Naive B cell (primary cell): Measurements from ENCODE around the gene CCDC117. TPM values are rescaled to one million over a fixed set of nuclear protein-coding genes. Genes with fewer than 3 reads are reported as not detected.
"Not testable (repeated sequence)": the region's sequence is repeated elsewhere in the genome, so short reads cannot be mapped to it uniquely, and the experiment has no call there.

ENCODE experiments used
- ATAC-seq, 2 donors: fragments of 150-1000 bp; cut with Tn5 transposase; 2 replicates each; pipeline ENCODE4 v1.10.0; 2021; ENCODE audit warnings: low read depth in 2 of 2, mild to moderate bottlenecking in 2 of 2, moderate library complexity in 2 of 2
- DNase-seq: peaks from one replicate; pipeline ENCODE4 v3.0.0; 2022
- H3K27ac Mint-ChIP-seq, 6 donors: one replicate each; pipeline ENCODE4 v1.8.0; 2020 to 2022; ENCODE audit warnings: mild to moderate bottlenecking in 6 of 6, mixed read lengths in 6 of 6, moderate library complexity in 5 of 6, inconsistent platforms in 2 of 6
- H3K27me3 Mint-ChIP-seq, 3 donors: one replicate each; pipeline ENCODE4 v1.8.0; 2021 to 2022; ENCODE audit warnings: mixed read lengths in 3 of 3, mild to moderate bottlenecking in 1 of 3
- H3K36me3 Mint-ChIP-seq, 2 donors: one replicate each; pipeline ENCODE4 v1.8.0; 2020 to 2022; ENCODE audit warnings: mixed read lengths in 2 of 2, inconsistent platforms in 1 of 2, mild to moderate bottlenecking in 1 of 2
- H3K4me1 Mint-ChIP-seq, 3 donors: one replicate each; pipeline ENCODE4 v1.8.0; 2020 to 2022; ENCODE audit warnings: mixed read lengths in 3 of 3, inconsistent platforms in 1 of 3, mild to moderate bottlenecking in 1 of 3, moderate library complexity in 1 of 3
- H3K4me3 Mint-ChIP-seq, 8 donors: one replicate each; pipeline ENCODE4 v1.8.0; 2020 to 2022; ENCODE audit warnings: mild to moderate bottlenecking in 8 of 8, mixed read lengths in 8 of 8, moderate library complexity in 8 of 8, inconsistent platforms in 2 of 8
- H3K9me3 Mint-ChIP-seq, 7 donors: one replicate each; pipeline ENCODE4 v1.8.0; 2020 to 2022; ENCODE audit warnings: mixed read lengths in 7 of 7, mild to moderate bottlenecking in 5 of 7, inconsistent platforms in 2 of 7, moderate library complexity in 1 of 7
- polyA plus RNA-seq, 6 donors: library from polyadenylated mRNA; unstranded; fragments of 300-500 nt; fragmentation: Illumina TruSeq; gene quantifications; one replicate each; pipeline ENCODE4 v1.2.3, GENCODE V29; 2021; ENCODE audit warnings: low read depth in 6 of 6

CCDC117 gene
- polyA plus RNA-seq, 6 donors from 2014 or later = 9.9 to 30.0 (median 19.5) TPM

- ATAC-seq (peak; percentile 24 to 25), DNase-seq (peak; percentile 29)
- no peaks in the 10 kb centered on the region for H3K36me3 Mint-ChIP-seq
- peaks cover 21 to 58% (median 45%) of the 10 kb centered on the region in 3 donors for H3K4me1 Mint-ChIP-seq
- peak overlapping the region; percentile 56 to 99 (median 98) for H3K27ac Mint-ChIP-seq
- H3K4me3 Mint-ChIP-seq = peak overlapping the region; percentile 89 to 99 (median 98)
- no peaks in the 10 kb centered on the region for H3K27me3 Mint-ChIP-seq
- no peaks in the 10 kb centered on the region for H3K9me3 Mint-ChIP-seq
Measured at GRCh38 chr22:28799606-28800307, 27.3 kb downstream of the CCDC117 start.

GRCh38 chr22:28800308-28801041 lies 28.0 kb downstream of the CCDC117 start, which contains the start of gene XBP1:
Gene XBP1, minus strand, starts transcription at chr22:28800569.
- Mint-ChIP-seq H3K9me3 (no peaks in the 10 kb centered on the region), H3K27me3 (no peaks in the 10 kb centered on the region), H3K36me3 (no peaks in the 10 kb centered on the region), H3K27ac (peak within 1 kb of the TSS; percentile 89 to 100 (median 99)), H3K4me3 (peak within 1 kb of the TSS; percentile 89 to 99 (median 98)), H3K4me1 (peaks cover 21 to 56% (median 40%) of the 10 kb centered on the region in 3 donors)
- DNase-seq (peak; percentile 89), ATAC-seq (peak; percentile 93)

DNA sequence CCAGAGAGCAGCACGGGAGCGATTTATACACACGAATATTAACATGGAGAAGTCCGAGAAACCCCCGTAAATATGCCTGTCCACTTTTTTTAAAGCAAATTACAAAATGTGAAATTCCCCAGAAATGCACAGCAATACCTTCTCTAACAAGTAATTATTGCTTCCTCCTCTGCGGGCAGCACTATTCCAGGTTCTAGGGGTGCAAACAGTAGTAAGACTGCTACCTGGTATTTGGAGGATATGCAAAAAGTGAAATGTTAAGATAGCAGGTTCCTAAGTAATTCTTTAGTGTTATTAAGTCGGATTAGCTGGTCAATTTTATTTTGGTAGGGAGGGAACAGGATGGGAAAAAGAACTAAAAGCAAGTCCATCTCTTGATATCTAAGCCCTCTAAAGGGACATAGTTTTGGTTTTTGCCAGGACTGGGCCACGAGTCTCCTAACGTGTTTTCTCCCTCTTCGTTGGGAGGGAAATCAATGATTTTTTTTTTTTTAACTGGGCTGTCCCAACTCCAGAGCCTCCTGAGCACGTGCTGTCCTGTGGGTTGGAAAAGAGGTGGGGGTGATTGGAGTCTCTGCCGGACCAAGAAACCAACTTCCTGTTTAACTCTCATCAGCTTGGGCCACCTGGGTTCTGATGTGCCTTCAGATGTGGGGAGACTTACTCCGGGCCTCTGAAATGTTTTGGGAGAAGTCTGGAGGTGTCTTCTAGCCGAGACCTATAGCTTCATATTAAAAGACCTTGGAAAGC lies 29.5 kb downstream of the CCDC117 start:
- H3K9me3 Mint-ChIP-seq = no peaks in the 10 kb centered on the region
- H3K27ac Mint-ChIP-seq = peak overlapping the region; percentile 60 to 91 (median 82)
- no peak for DNase-seq
- no peaks in the 10 kb centered on the region for H3K27me3 Mint-ChIP-seq
- no peaks in the 10 kb centered on the region for H3K36me3 Mint-ChIP-seq
- H3K4me3 Mint-ChIP-seq = peak overlapping the region; percentile 74 to 99 (median 90)
- peaks cover 21 to 41% (median 33%) of the 10 kb centered on the region in 3 donors for H3K4me1 Mint-ChIP-seq
- ATAC-seq = no peak

- H3K27ac Mint-ChIP-seq = peak overlapping the region in 5 of 6 donors; percentile 43 to 89 (median 79)
- H3K4me1 Mint-ChIP-seq = peaks cover 21 to 41% (median 33%) of the 10 kb centered on the region in 3 donors
- H3K27me3 Mint-ChIP-seq = no peaks in the 10 kb centered on the region
- no peaks in the 10 kb centered on the region for H3K36me3 Mint-ChIP-seq
- DNase-seq (no peak), ATAC-seq (no peak)
- H3K4me3 Mint-ChIP-seq = peak overlapping the region; percentile 74 to 99 (median 90)
- no peaks in the 10 kb centered on the region for H3K9me3 Mint-ChIP-seq
Measured at GRCh38 chr22:28802595-28803123, 30.2 kb downstream of the CCDC117 start.

GRCh38 chr22:28805426-28805825 lies 32.9 kb downstream of the CCDC117 start:
- Mint-ChIP-seq H3K4me1 (peaks cover 14 to 33% (median 31%) of the 10 kb centered on the region in 3 donors), H3K27ac (peak overlapping the region in 1 of 6 donors; percentile 36)
- H3K36me3 Mint-ChIP-seq, ATAC-seq, H3K9me3 Mint-ChIP-seq, H3K4me3 Mint-ChIP-seq, DNase-seq, H3K27me3 Mint-ChIP-seq: not testable (repeated sequence)

- Mint-ChIP-seq H3K4me3 (peak overlapping the region in 1 of 8 donors; percentile 54), H3K4me1 (peaks cover 12 to 30% (median 30%) of the 10 kb centered on the region in 3 donors), H3K9me3 (no peaks in the 10 kb centered on the region), H3K27me3 (no peaks in the 10 kb centered on the region), H3K36me3 (no peaks in the 10 kb centered on the region), H3K27ac (no peak overlapping the region)
- ATAC-seq (no peak), DNase-seq (no peak)
Measured at GRCh38 chr22:28808716-28809355, 36.3 kb downstream of the CCDC117 start.

DNA sequence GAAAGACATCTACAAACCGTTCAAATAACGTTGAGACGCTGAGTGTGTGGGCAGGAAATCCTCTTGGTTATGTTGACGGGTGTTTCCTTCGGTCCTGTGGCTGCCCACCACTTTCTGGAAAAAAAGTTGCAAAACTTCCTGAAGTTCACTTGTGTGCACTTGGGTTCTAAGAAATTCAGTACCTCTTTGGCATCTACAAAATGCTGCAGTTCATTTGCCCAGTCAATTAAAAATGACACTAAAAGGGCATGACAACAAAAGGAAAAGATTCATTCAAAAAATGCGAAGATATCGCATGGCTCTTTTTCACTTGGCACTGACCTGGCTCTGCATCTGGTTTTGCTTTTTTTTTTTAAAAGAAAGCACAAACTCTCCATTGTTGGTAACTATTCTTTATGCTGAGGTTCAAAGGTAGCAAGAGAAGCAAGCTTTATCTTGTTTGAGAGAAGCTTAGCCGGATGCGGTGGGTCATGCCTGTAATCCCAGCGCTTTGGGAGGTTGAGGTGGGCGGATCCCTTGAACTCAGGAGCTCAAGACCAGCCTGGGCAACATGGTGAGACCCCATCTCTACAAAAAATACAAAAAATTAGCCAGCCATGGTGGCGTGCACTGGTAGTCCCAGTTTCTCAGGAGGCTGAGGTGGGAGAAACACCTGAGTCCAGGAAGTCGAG lies 38.5 kb downstream of the CCDC117 start:
- Mint-ChIP-seq H3K27ac (peak overlapping the region in 1 of 6 donors; percentile 80), H3K27me3 (no peaks in the 10 kb centered on the region), H3K4me3 (peak overlapping the region; percentile 69 to 91 (median 86)), H3K4me1 (peaks cover 12 to 30% (median 30%) of the 10 kb centered on the region in 3 donors), H3K36me3 (no peaks in the 10 kb centered on the region), H3K9me3 (no peaks in the 10 kb centered on the region)
- ATAC-seq (peak; percentile 37 to 66), DNase-seq (no peak)

DNA sequence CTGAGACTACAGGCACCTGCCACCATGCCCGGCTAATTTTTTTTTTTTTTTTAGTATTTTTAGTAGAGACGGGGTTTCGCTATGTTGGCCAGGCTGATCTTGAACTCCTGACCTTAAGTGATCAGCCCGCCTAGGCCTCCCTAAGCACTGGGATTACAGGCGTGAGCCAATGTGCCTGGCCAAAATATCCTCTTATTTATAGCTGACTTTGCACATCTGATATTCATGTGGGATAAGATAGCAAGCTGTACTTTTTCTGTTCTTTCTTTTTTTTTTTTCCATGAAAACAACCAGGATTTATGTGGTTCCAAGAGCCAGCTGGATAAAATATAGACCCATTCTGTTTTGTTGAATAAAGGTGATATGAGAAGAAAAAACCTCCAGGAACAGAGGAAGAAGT lies 40.0 kb downstream of the CCDC117 start:
- Mint-ChIP-seq H3K36me3 (no peaks in the 10 kb centered on the region), H3K4me1 (peaks cover 12 to 30% (median 30%) of the 10 kb centered on the region in 3 donors), H3K9me3 (no peaks in the 10 kb centered on the region), H3K27me3 (no peaks in the 10 kb centered on the region), H3K27ac (peak overlapping the region in 2 of 6 donors; percentile 21 to 66), H3K4me3 (peak overlapping the region in 6 of 8 donors; percentile 22 to 90 (median 70))
- ATAC-seq (no peak), DNase-seq (no peak)

DNA sequence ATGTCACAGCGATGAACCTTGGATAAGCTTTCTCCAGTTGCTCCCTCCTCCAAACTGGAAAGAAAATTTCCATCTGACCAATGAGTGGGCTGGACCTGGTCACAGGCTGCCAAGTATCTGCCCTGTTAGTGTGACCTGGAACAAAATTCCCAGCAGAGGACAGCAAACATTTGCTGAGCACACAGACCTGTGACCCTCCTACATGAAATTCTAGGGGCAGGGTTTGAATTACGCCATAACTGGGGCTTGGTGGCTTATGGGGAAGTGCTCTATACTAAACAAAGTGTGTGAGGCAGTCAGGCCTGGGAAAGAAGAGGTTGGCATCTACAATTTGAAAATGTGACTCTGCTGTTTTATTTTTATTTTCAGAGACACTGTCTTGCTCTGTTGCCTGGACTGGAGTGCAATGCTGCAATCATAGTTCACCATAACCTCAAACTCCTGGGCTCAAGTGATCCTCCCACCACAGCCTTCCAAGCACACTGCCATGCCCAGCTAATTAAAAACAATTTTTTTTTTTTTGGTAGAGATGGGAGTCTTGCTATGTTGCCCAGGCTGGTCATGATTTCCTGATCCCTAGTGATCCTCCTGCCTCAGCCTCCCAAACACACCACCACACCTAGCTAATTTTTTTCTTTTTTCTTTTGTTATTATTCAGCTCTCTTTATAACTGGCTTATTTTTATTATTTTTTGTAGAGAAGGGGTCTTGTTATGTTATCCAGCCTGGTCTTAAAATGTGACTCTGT lies 41.5 kb downstream of the CCDC117 start:
- peaks cover 17 to 41% (median 40%) of the 10 kb centered on the region in 3 donors for H3K4me1 Mint-ChIP-seq
- DNase-seq = no peak
- peak overlapping the region in 3 of 6 donors; percentile 3 to 45 (median 25) for H3K27ac Mint-ChIP-seq
- no peak for ATAC-seq
- H3K4me3 Mint-ChIP-seq = peak overlapping the region in 1 of 8 donors; percentile 40
- H3K36me3 Mint-ChIP-seq = no peaks in the 10 kb centered on the region
- H3K9me3 Mint-ChIP-seq = no peaks in the 10 kb centered on the region
- no peaks in the 10 kb centered on the region for H3K27me3 Mint-ChIP-seq

- Mint-ChIP-seq H3K27ac (peak overlapping the region in 5 of 6 donors; percentile 3 to 87 (median 13)), H3K4me3 (no peak overlapping the region), H3K27me3 (no peaks in the 10 kb centered on the region), H3K36me3 (no peaks in the 10 kb centered on the region), H3K4me1 (peaks cover 14 to 44% (median 34%) of the 10 kb centered on the region in 3 donors), H3K9me3 (no peaks in the 10 kb centered on the region)
- ATAC-seq (no peak), DNase-seq (no peak)
Measured at GRCh38 chr22:28815111-28815510, 42.6 kb downstream of the CCDC117 start.

- no peak overlapping the region for H3K27ac Mint-ChIP-seq
- no peak overlapping the region for H3K4me3 Mint-ChIP-seq
- DNase-seq (no peak), ATAC-seq (no peak)
- H3K36me3 Mint-ChIP-seq = no peaks in the 10 kb centered on the region
- H3K9me3 Mint-ChIP-seq = no peaks in the 10 kb centered on the region
- H3K27me3 Mint-ChIP-seq = no peaks in the 10 kb centered on the region
- peaks cover 14 to 37% (median 28%) of the 10 kb centered on the region in 3 donors for H3K4me1 Mint-ChIP-seq
Measured at GRCh38 chr22:28815729-28816128, 43.2 kb downstream of the CCDC117 start.

DNA sequence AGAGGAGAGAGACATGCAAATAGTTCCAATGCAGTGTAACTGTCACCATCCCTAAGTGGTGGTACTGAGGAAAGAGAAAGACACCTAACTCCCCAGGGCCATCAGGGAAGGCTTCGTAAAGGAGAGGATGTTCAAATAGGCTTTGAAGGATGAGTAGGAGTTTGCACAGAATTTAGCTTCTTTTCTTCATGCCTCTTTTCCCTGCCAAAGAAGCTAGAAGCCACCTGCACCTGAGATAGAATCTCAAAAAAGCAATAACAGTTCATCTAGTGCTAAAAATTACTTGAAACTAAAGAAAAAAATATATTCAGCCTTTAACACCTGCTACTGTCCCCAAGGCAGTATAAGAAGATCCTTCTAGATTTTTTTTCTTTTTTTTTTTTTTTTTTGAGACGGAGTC lies 44.6 kb downstream of the CCDC117 start:
- Mint-ChIP-seq H3K27me3 (no peaks in the 10 kb centered on the region), H3K4me1 (peaks cover 9 to 24% (median 15%) of the 10 kb centered on the region in 3 donors), H3K27ac (peak overlapping the region in 1 of 6 donors; percentile 32), H3K9me3 (no peaks in the 10 kb centered on the region), H3K36me3 (no peaks in the 10 kb centered on the region), H3K4me3 (no peak overlapping the region)
- no peak for DNase-seq
- no peak for ATAC-seq
